Natural killer cell (primary cell): Measurements from ENCODE around the gene ZFP36L1. TPM values are rescaled to one million over a fixed set of nuclear protein-coding genes. Genes with fewer than 3 reads are reported as not detected.

Experiments
- ATAC-seq, 3 donors: fragments of 150-1000 bp in 2 of 3; fragments of 200-7000 bp in 1 of 3; cut with Tn5 transposase; 1 replicate in 1 of 3; 2 replicates in 2 of 3; pipeline ENCODE4 v1.10.0; 2021; ENCODE audit warnings: mild to moderate bottlenecking in 2 of 3, moderate library complexity in 2 of 3
- DNase-seq, 2 donors: peaks; one replicate each; pipeline versions ENCODE4 v3.0.0 to v3.0.0-alpha.2; 2013 to 2021; ENCODE audit warnings: mixed read lengths in 1 of 2
- H3K27ac ChIP-seq: one replicate; pipeline ENCODE4 v1.5.1; 2013; ENCODE audit warnings: mild to moderate bottlenecking, low read length
- H3K27me3 ChIP-seq: one replicate; pipeline ENCODE4 v1.6.1; 2013; ENCODE audit warnings: low read length; ENCODE audit not compliant: control insufficient read depth, insufficient read depth
- H3K36me3 ChIP-seq: one replicate; pipeline ENCODE4 v1.6.1; 2013; ENCODE audit warnings: low read length; ENCODE audit not compliant: control insufficient read depth, insufficient read depth
- H3K4me1 ChIP-seq: one replicate; pipeline ENCODE4 v1.6.1; 2013; ENCODE audit warnings: low read length; ENCODE audit not compliant: control insufficient read depth, insufficient read depth
- H3K4me3 ChIP-seq: one replicate; pipeline ENCODE4 v1.5.1; 2013; ENCODE audit warnings: low read length
- H3K9me3 ChIP-seq: one replicate; pipeline ENCODE4 v1.6.1; 2013; ENCODE audit warnings: low read length; ENCODE audit not compliant: control insufficient read depth, insufficient read depth
- H3K27ac Mint-ChIP-seq, 2 donors: one replicate each; pipeline ENCODE4 v1.8.0; 2022; ENCODE audit warnings: mild to moderate bottlenecking in 2 of 2, mixed read lengths in 2 of 2, moderate library complexity in 1 of 2
- H3K27me3 Mint-ChIP-seq, 2 donors: one replicate each; pipeline ENCODE4 v1.8.0; 2022; ENCODE audit warnings: low read depth in 2 of 2, mixed read lengths in 2 of 2
- H3K36me3 Mint-ChIP-seq: one replicate; pipeline ENCODE4 v1.8.0; 2022; ENCODE audit warnings: mixed read lengths
- H3K4me1 Mint-ChIP-seq, 2 donors: one replicate each; pipeline ENCODE4 v1.8.0; 2022; ENCODE audit warnings: mixed read lengths in 2 of 2
- H3K4me3 Mint-ChIP-seq: one replicate; pipeline ENCODE4 v1.8.0; 2022; ENCODE audit warnings: mild to moderate bottlenecking, moderate library complexity, mixed read lengths
- H3K9me3 Mint-ChIP-seq, 2 donors: one replicate each; pipeline ENCODE4 v1.8.0; 2022; ENCODE audit warnings: mixed read lengths in 2 of 2
- WGBS: methylation state at CpG from one replicate; pipeline ENCODE4 v1.1.7; 2013; ENCODE audit warnings: missing lambda C conversion rate; ENCODE audit not compliant: insufficient coverage; 5-methylcytosine and 5-hydroxymethylcytosine counted together
- intact Hi-C: fragments of 100-400 bp; cut with micrococcal nuclease; formaldehyde crosslinking; loops from one replicate; pipeline ENCODE4 v1.14.2; 2022
- total RNA-seq, 4 donors: library from RNA; stranded (reverse); fragments of 120-200 nt in 1 of 4; gene quantifications; one replicate each; pipeline versions ENCODE4 v1.2.3 to v1.2.4, GENCODE V29; 2013 to 2022
- TF ChIP-seq, protein P1 (sequence below): fragments of 200-600 bp; IDR thresholded peaks from one replicate; pipeline ENCODE4 v1.8.0; 2022; ENCODE audit warnings: antibody characterized with exemption

Gene ZFP36L1
- total RNA-seq, 3 donors from 2014 or later (not counting 1 experiment from before 2014, with no cell fraction given): 143 to 167 (median 166) TPM

DNA sequence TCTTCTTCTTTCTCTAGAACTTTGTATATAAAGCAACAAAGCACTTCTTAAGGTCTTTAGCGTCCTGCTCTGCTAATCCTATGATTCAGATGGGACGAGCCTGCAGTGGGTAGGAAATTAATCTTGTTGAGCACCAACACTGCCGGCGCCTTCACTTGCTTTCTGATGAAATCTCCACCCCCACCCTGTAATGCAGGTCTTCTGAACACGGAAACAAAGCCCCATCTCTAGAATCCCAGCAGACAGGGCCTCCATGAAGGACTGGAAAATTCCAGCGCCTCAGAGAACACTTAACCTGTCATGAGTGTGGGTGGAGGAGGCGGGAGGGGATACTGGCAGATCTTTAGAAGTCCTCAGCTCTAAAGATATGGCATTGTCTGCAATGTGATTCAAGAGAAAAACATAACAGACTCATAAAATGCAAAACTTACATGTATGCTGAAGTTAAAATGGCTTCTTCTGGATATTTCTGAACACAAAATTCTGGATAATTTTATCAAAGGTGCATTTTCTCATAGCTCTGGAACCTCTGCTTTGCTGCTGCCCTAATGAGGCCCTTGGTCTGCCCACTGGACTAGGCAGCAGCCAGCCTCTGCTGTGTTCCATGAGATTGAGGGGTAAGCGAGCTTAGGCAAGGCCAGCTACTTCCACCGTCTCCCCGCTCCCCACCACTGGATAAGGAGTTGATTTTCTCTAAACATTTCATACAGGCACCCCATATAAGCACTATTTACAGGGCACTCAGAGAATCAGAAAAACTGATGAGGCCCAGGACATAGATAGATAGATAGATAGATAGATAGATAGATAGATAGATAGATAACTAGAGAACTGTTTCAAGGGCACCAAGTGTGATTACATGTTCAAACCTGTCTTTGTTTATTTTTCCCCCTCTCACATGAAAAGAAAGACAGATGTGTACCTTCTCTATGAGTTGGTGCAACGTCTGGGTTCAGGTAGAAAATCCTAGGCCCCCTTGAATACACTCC lies 43.1 kb downstream of the ZFP36L1 start:
- H3K4me3 Mint-ChIP-seq: no peak overlapping the region
- no peaks in the 10 kb centered on the region for H3K9me3 Mint-ChIP-seq
- no peaks in the 10 kb centered on the region for H3K36me3 ChIP-seq
- TF ChIP-seq, protein P1, sequence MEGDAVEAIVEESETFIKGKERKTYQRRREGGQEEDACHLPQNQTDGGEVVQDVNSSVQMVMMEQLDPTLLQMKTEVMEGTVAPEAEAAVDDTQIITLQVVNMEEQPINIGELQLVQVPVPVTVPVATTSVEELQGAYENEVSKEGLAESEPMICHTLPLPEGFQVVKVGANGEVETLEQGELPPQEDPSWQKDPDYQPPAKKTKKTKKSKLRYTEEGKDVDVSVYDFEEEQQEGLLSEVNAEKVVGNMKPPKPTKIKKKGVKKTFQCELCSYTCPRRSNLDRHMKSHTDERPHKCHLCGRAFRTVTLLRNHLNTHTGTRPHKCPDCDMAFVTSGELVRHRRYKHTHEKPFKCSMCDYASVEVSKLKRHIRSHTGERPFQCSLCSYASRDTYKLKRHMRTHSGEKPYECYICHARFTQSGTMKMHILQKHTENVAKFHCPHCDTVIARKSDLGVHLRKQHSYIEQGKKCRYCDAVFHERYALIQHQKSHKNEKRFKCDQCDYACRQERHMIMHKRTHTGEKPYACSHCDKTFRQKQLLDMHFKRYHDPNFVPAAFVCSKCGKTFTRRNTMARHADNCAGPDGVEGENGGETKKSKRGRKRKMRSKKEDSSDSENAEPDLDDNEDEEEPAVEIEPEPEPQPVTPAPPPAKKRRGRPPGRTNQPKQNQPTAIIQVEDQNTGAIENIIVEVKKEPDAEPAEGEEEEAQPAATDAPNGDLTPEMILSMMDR: no peak
- H3K4me1 Mint-ChIP-seq: no peaks in the 10 kb centered on the region
- H3K4me1 ChIP-seq: peaks cover 4% of the 10 kb centered on the region
- no peak overlapping the region for H3K27ac ChIP-seq
- H3K27me3 Mint-ChIP-seq: peaks cover 0 to 6% of the 10 kb centered on the region in 2 donors
- intact Hi-C loops: no loop called here
- H3K9me3 ChIP-seq: no peaks in the 10 kb centered on the region
- DNase-seq (no peak), ATAC-seq (no peak)
- H3K27me3 ChIP-seq: no peaks in the 10 kb centered on the region
- no peak overlapping the region for H3K27ac Mint-ChIP-seq
- no peak overlapping the region for H3K4me3 ChIP-seq
- no peaks in the 10 kb centered on the region for H3K36me3 Mint-ChIP-seq
- 81% methylated on average over 9 of the region's 11 CpGs for WGBS

DNA sequence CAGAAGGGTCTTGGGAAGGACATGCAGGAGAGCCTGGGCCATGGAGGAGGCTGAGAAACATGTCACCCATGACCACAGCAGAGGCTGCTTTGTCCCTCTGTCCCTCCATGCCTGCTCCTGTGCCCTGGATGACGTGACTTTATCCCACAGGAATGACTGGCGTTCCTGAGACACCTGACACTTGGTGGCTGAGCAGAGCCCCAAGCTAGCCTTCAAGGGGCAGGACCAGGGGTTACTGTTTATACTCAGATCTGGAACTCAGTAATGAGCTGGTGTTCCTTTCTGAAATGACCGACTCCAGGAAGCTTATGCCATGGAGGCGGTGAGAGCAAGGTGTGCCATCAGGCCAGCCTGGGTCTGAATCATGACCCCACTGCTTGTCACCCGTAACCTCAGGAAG lies 44.2 kb downstream of the ZFP36L1 start:
- 94% methylated on average over 5 of the region's 5 CpGs for WGBS

DNA sequence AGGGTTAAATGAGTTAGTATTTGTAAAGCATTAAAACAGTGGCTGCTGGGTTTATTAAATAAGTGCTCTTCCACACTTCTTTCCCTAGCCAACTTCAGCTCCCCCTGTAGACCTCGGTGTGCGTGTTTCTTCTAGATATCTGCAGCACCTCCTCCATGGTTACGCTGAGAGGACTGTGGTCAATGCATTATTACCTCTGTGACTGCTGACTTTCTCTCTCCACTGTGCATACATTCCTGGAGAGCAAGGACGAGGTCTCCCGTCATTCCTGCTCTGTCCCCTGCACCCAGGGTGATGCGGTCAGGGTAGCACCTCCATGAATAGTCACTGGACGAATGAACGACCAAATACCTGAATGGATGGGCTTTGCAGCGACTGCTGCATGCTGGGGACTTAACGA lies 44.6 kb downstream of the ZFP36L1 start:
- H3K4me1 Mint-ChIP-seq: no peaks in the 10 kb centered on the region
- no peak overlapping the region for H3K4me3 Mint-ChIP-seq
- no peaks in the 10 kb centered on the region for H3K9me3 Mint-ChIP-seq
- H3K27me3 Mint-ChIP-seq: peaks cover 0 to 7% of the 10 kb centered on the region in 2 donors
- WGBS: 85% methylated on average over 10 of the region's 10 CpGs
- Histone ChIP-seq H3K36me3 (no peaks in the 10 kb centered on the region), H3K9me3 (no peaks in the 10 kb centered on the region), H3K27ac (no peak overlapping the region), H3K27me3 (no peaks in the 10 kb centered on the region), H3K4me3 (no peak overlapping the region), H3K4me1 (no peaks in the 10 kb centered on the region)
- DNase-seq: no peak
- TF ChIP-seq, protein P1: no peak
- H3K36me3 Mint-ChIP-seq: no peaks in the 10 kb centered on the region
- ATAC-seq: no peak
- H3K27ac Mint-ChIP-seq: no peak overlapping the region
- intact Hi-C loops: no loop called here

More for the DNA sequence above, 44.2 kb downstream of the ZFP36L1 start:
- Histone ChIP-seq H3K4me3 (no peak overlapping the region), H3K27me3 (no peaks in the 10 kb centered on the region), H3K4me1 (no peaks in the 10 kb centered on the region), H3K36me3 (no peaks in the 10 kb centered on the region), H3K9me3 (no peaks in the 10 kb centered on the region), H3K27ac (no peak overlapping the region)
- TF ChIP-seq, protein P1: no peak
- Mint-ChIP-seq H3K27me3 (peaks cover 0 to 7% of the 10 kb centered on the region in 2 donors), H3K36me3 (no peaks in the 10 kb centered on the region), H3K27ac (no peak overlapping the region), H3K4me1 (no peaks in the 10 kb centered on the region), H3K9me3 (no peaks in the 10 kb centered on the region), H3K4me3 (no peak overlapping the region)
- ATAC-seq (no peak), DNase-seq (no peak)
- intact Hi-C loops: no loop called here
